ENCODE results near the gene NRCAM.

GRCh38 chr7:108340856-108341411 is 115.3 kb downstream of the NRCAM start:
- no peak for TF ChIP-seq SP1 (IDR thresholded peaks at IDR 0.05)
- no peak for TF ChIP-seq SP1 (CRISPR knock-in tag; IDR thresholded peaks at IDR 0.05)
- no peak for TF ChIP-seq ZNF672 (CRISPR knock-in tag; IDR thresholded peaks at IDR 0.05)
- TF ChIP-seq, protein P1, sequence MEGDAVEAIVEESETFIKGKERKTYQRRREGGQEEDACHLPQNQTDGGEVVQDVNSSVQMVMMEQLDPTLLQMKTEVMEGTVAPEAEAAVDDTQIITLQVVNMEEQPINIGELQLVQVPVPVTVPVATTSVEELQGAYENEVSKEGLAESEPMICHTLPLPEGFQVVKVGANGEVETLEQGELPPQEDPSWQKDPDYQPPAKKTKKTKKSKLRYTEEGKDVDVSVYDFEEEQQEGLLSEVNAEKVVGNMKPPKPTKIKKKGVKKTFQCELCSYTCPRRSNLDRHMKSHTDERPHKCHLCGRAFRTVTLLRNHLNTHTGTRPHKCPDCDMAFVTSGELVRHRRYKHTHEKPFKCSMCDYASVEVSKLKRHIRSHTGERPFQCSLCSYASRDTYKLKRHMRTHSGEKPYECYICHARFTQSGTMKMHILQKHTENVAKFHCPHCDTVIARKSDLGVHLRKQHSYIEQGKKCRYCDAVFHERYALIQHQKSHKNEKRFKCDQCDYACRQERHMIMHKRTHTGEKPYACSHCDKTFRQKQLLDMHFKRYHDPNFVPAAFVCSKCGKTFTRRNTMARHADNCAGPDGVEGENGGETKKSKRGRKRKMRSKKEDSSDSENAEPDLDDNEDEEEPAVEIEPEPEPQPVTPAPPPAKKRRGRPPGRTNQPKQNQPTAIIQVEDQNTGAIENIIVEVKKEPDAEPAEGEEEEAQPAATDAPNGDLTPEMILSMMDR (CRISPR knock-in tag; IDR thresholded peaks at IDR 0.05): no peak
- TF ChIP-seq IRF9 (CRISPR knock-in tag; IDR thresholded peaks at IDR 0.05; ENCODE audit: borderline replicate concordance): no peak
- no peak for TF ChIP-seq ZBTB2 (CRISPR knock-in tag; IDR thresholded peaks at IDR 0.05; ENCODE audit: low read depth)
- no peak for TF ChIP-seq ZNF598 (CRISPR knock-in tag; IDR thresholded peaks at IDR 0.05; ENCODE audit: borderline replicate concordance)
- TF ChIP-seq U2AF2 (IDR thresholded peaks at IDR 0.05; ENCODE audit: low read depth, low read length): no peak
- TF ChIP-seq ATF5 (CRISPR knock-in tag; IDR thresholded peaks at IDR 0.05; ENCODE audit: low read depth): no peak

Data from HepG2 (cell line).